AG04450 (cell line): ENCODE measurements around the gene KLRG1. TPM values are rescaled to one million over a fixed set of nuclear protein-coding genes. Genes with fewer than 3 reads are reported as not detected.

ENCODE experiments used
- CTCF ChIA-PET: fragments of 300-600, 350-600 bp; formaldehyde crosslinking; extraction: SDS; loops from one replicate; lab custom pipeline; 2022; ENCODE audit warnings: antibody characterized with exemption, inconsistent platforms; lab: Charles Lee
- POLR2A ChIA-PET: fragments of 350-600 bp; formaldehyde crosslinking; extraction: SDS; loops from one replicate; lab custom pipeline; 2021; ENCODE audit warnings: antibody characterized with exemption, inconsistent platforms; lab: Yijun Ruan, JAX
- DNase-seq: peaks from one replicate; pipeline ENCODE4 v3.0.0-alpha.2; 2011; ENCODE audit warnings: low read depth, low spot score
- H3K27ac ChIP-seq: one replicate; pipeline ENCODE4 v1.5.1; 2012; ENCODE audit warnings: low read depth, low read length, control low read depth
- H3K27me3 ChIP-seq: one replicate; pipeline ENCODE4 v1.6.0; 2012; ENCODE audit warnings: low read length; ENCODE audit not compliant: control insufficient read depth, insufficient read depth
- H3K4me3 ChIP-seq: 2 replicates; pipeline ENCODE4 v1.5.1; 2011; ENCODE audit warnings: mild to moderate bottlenecking, low read depth, low read length, control low read depth
- H3K9me3 ChIP-seq: 2 replicates; pipeline ENCODE4 v1.5.1; 2012; ENCODE audit warnings: low read length; ENCODE audit not compliant: control insufficient read depth, insufficient read depth
- polyA plus RNA-seq: library from polyadenylated mRNA; depleted of rRNA; stranded (reverse); fragments of >200 nt; gene quantifications from 2 replicates; pipeline ENCODE4 v1.2.3, GENCODE V29; 2011
- TF ChIP-seq, protein P1 (sequence below): IDR thresholded peaks from 2 replicates; pipeline ENCODE4 v1.5.1; 2011; ENCODE audit warnings: low read depth, low read length, control low read depth, inconsistent platforms

KLRG1 gene
- polyA plus RNA-seq, 1 experiment, result 1.7 TPM

DNA sequence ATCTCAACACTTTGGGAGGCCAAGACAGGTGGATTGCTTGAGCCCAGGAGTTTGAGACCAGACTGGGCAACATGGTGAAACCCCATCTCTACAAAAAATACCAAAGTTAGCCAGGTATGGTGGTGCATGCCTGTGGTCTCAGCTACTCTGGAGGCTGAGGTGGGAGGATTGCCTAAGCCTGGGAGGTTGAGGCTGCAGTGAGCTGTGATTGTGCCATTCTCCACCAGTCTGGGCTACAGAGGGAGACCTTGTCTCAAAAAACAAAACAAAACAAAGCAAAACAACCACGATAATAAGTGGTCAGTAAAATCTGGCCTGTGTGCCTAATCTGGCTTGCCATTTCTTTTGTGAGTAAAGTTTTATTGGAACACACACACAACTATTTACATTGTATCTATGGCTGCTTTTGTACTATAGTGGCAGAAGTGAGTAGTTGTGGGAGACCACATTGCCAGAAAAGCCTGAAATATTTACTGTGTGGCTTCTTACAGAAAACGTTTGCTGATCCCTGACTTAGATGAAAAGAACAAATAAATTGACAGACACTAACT lies 19.4 kb upstream of the KLRG1 start:
- Histone ChIP-seq H3K27me3 (no peaks in the 10 kb centered on the region), H3K27ac (no peak overlapping the region), H3K9me3 (peaks cover 5% of the 10 kb centered on the region), H3K4me3 (no peak overlapping the region)
- ChIA-PET CTCF (no interaction called here), POLR2A (no interaction called here)
- TF ChIP-seq, protein P1, sequence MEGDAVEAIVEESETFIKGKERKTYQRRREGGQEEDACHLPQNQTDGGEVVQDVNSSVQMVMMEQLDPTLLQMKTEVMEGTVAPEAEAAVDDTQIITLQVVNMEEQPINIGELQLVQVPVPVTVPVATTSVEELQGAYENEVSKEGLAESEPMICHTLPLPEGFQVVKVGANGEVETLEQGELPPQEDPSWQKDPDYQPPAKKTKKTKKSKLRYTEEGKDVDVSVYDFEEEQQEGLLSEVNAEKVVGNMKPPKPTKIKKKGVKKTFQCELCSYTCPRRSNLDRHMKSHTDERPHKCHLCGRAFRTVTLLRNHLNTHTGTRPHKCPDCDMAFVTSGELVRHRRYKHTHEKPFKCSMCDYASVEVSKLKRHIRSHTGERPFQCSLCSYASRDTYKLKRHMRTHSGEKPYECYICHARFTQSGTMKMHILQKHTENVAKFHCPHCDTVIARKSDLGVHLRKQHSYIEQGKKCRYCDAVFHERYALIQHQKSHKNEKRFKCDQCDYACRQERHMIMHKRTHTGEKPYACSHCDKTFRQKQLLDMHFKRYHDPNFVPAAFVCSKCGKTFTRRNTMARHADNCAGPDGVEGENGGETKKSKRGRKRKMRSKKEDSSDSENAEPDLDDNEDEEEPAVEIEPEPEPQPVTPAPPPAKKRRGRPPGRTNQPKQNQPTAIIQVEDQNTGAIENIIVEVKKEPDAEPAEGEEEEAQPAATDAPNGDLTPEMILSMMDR, result no peak
- DNase-seq, result no peak

DNA sequence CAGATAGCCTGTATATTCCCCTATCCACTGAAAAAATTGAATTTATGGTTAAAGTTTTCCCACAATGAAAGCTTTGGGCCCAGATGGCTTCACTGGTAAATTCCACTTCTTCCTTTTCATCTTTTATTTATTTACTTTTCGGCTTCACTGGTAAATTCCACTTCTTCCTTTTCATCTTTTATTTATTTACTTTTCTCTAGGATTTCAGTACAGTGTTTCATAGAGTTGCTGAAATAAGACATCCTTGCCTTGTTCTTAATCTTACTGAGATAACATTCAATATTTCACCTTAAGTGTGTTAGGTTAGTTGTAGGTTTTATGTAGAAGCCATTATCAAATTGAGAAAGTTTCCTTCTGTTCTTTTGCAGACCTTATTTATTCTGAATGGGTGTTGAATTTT lies 18.9 kb upstream of the KLRG1 start:
- H3K9me3 ChIP-seq, result peaks cover 5% of the 10 kb centered on the region
- H3K4me3 ChIP-seq, result no peak overlapping the region
- ChIA-PET POLR2A (no interaction called here), CTCF (no interaction called here)
- no peak for DNase-seq
- H3K27ac ChIP-seq, result no peak overlapping the region
- TF ChIP-seq, protein P1, result no peak
- H3K27me3 ChIP-seq, result no peaks in the 10 kb centered on the region

DNA sequence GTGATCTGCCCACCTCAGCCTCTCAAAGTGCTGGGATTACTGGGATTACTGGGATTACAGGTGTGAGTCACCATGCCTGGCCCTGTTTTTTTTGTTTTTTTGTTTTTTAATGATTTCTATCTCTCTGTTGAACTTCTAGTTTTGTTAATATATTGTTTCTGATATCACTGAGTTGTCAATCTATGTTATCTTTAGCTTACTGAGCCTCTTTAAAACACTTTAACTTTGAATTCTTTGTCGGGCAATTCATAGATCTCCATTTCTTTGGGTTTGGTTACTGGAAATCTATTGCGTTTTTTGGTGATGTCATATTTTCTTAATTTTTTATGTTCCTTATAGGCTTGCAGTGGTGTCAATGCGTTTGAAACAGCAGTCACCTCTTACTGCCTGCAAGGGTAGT lies 9.2 kb upstream of the KLRG1 start:
- TF ChIP-seq, protein P1, result no peak
- Histone ChIP-seq H3K4me3 (no peak overlapping the region), H3K9me3 (peaks cover 3% of the 10 kb centered on the region; the same call in 1 of the 2 replicates), H3K27me3 (no peaks in the 10 kb centered on the region), H3K27ac (no peak overlapping the region)
- ChIA-PET CTCF (no interaction called here), POLR2A (no interaction called here)
- no peak for DNase-seq

DNA sequence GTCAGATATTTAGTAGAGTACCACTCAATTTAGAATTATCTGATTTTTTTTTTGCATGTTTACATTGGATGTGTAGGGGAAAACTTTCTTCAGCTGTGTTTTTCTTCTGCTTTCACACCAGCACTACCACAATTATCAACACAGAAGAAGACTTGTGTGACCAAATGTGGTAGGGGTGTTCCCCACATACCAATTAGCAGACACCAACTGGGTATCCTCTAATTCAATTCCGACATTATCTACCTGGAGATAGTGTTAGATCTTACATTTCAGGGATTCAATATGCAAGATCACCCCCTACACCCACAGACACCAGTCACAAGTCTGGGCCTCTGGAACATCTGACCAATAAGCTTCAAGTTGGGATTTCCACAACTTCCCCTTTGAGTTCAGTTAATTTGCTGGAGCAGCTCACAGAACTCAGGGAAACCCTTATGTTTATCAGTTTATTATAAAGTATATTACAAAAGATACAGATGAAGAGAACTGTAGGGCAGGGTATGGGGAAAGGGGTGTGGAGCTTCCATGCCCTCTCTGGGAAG lies 4.1 kb upstream of the KLRG1 start:
- DNase-seq, result no peak
- Histone ChIP-seq H3K9me3 (peaks cover 3% of the 10 kb centered on the region; the same call in 1 of the 2 replicates), H3K27me3 (no peaks in the 10 kb centered on the region), H3K27ac (no peak overlapping the region), H3K4me3 (no peak overlapping the region)
- TF ChIP-seq, protein P1, result no peak
- POLR2A ChIA-PET, result interaction anchor here (0.7 kb wide), 1 partner anchor 331 kb away, joined by 3 read pairs; no protein-coding TSS in a partner anchor
- CTCF ChIA-PET, result interaction anchor here (0.6 to 0.9 kb wide), 3 partner anchors 26 to 328 kb away, joined by 3 to 4 read pairs (median 3); no protein-coding TSS in a partner anchor

DNA sequence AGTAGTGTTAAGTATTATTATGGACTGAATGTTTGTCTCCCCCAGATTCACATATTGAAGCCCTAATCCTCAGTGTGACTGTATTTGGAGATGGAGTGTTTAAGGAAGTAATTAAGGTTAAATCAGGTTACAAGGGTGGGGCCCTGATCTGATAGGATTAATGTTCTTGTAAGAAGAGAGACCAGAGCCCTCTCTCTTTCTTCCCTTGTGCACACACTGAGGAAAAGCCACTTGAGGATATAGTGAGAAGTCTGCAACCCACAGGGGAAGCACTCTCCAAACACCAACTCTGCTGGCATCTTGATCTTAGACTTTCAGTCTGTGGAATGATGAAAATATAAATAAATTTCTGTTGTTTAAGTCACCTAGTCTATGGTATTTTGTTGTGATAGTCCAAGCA lies 2.2 kb upstream of the KLRG1 start:
- ChIA-PET POLR2A (no interaction called here), CTCF (no interaction called here)
- Histone ChIP-seq H3K27ac (no peak overlapping the region), H3K4me3 (no peak overlapping the region), H3K9me3 (no peaks in the 10 kb centered on the region), H3K27me3 (no peaks in the 10 kb centered on the region)
- TF ChIP-seq, protein P1, result no peak
- DNase-seq, result no peak
